ENCODE results near the gene POLR3A.
"Not testable (repeated sequence)": the region's sequence is repeated elsewhere in the genome, so short reads cannot be mapped to it uniquely, and the experiment has no call there.

POLR3A gene

DNA sequence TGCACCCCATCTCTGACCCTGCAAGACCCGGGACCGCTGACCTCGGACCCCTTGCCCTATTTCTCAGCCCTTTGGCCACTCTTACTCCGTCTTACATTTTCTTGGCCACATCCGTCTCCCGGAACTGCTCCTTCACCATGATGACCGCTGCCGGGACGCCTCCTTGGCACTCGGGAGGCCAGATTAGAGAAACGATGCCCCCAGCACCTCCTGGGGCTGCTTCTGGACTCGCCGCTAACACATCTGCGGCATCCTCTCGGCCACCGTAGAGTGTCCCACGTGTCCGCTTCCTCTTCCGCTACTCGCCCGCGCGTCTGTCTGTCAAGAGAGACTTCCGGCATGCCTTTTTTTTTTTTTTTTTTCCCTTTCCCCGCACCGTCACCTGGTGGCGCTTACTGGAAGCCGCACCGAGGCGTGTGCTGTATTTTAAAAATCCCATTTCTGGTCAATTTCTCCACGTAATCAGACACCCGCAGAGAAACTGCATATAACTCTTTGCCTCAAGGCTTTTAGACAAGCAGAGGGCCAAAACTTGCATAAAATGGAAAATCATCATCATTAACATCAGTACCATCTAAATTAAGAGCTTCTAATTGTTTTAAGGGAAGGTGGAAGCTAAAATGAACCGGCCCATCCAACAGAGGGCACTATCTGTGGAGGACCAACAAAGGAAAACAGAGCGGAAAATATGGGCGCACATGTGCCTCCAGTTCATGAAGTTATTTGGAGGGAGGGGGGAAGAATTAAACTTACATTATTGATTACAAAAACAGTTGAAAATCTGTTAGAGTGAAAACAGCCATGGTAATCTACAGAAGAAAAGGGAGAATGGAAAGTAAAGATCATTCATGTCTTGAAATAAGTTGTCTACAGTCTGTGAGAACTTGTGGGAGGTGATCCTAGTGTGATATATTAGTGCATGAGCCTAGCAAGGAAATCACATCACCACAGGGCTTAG lies at the start of gene POLR3A:
TSS of gene POLR3A (minus strand) at position 247 of the 958 bp plus-strand sequence. CDS start at position 139, 108 bp downstream.
- DNase-seq (ENCODE audit: low spot score) = peak; percentile 73

DNA sequence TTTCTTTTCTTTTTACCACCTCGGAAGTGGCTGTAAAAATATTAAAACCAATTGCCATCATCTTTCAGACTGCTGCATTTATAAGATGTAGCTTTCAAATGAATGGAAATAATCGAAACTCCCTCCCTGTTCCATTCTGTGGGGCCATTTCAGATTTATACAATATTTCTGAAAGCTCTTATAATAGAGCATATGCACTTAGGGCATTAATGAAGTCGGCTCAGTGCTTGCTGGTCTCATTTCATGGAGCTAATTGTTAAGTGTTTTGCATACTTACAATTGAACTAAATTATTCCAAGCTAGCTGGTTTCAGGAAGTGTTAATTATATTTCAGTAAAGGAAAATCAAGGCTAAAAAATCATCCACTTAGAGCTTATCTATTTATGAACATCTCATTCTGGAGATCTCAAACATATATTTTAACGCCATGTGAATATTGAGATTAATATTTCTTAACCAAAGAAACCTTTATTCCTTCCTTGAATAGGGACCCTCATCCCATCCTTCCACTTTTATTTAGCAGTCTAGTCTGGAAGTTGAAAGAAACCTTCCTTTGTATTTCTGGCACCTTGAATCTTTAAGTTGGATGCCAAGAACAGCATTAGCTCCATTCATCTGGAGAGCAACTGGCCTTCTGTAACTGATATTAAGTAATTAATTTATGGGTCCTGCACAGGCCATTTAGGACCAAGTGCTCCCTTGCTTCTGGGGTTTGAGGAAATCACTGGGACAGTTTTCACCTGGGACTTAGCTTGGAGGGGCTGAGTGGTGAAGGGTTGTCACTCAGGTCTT lies 49.4 kb upstream of the POLR3A start:
- no peak for DNase-seq (ENCODE audit: low spot score)

- not testable (repeated sequence) for DNase-seq (ENCODE audit: low spot score)
Measured at GRCh38 chr10:78075806-78076205, 46.5 kb upstream of the POLR3A start.

DNA sequence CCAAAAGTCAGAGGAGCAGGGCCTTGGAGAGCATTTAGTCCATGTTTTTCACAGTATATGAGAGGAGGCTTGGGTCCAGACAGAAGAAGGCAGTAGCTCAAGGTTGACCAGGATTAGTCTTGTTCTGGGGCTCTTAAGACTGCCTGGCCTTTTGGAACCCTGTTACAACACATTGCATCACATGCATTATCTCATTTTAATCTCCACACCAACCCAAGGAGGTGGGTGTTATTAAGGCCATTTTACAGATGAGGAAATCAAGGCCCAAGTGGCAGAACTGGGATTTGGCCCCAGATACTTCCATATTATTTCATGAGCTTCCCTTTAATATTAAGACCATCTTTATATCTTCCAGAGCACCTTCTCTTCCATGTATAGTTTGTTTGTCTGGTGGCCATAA lies 43.2 kb upstream of the POLR3A start:
- no peak for DNase-seq (ENCODE audit: low spot score)

- no peak for DNase-seq (ENCODE audit: low spot score)
Measured at GRCh38 chr10:78071857-78072179, 42.5 kb upstream of the POLR3A start.

DNA sequence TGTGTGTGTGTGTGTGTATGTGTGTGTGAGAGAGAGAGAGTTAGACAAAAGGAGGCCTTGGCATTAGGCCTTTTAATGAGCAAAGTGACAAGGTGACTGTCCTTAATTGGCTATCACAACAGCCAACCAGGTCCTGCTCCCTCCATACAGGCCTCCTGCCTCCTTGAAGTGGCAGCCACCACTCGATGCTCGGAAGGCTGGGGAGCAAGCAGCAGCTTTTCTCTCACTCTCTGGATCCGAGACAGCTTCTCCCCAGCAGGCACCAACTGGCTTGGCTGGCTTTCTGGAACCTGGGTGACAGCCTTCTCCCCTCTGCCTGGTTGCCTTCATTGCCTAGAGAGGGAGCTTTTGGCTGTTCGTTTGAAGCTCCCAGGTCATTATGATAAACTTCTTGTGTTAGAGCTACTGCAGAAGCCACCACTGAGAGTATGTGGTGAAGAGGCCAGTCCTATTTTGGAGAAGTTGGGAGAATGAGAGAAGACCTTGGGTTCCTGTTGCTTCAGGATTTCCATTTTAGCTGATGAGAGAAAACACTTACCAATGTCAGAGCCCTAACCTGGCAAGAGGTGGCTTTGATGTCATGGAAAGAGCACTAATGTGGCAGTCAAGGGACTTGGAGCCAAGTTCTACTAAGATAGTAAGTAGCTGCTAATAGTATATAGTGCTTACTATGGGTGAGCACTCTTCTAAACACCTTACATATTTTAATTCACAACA lies 42.0 kb upstream of the POLR3A start:
- no peak for DNase-seq (ENCODE audit: low spot score)

GRCh38 chr10:78070726-78071125 lies 41.4 kb upstream of the POLR3A start:
- DNase-seq (ENCODE audit: low spot score) = no peak

GRCh38 chr10:78070064-78070463 lies 40.7 kb upstream of the POLR3A start:
- DNase-seq (ENCODE audit: low spot score) = not testable (repeated sequence)

DNA sequence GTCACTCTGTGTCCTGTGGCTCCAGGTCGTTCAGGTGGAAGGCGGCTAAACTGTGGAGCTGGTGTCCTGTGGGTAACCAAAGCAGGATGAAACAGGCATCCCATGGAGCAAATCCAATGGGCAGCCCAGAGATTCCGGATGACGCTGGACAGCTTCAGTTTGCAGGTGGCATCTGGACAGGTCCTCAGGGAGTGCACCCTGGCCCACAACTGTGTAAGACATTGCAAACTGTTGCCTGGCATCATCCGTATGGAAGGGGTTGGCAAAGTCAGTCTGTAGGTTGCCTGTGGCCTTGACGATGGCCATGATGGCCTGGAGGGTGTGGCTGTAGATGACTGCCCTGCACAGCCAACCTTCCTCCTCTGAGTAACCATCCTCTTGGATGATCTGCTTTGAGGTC lies 39.8 kb upstream of the POLR3A start:
- no peak for DNase-seq (ENCODE audit: low spot score)

DNA sequence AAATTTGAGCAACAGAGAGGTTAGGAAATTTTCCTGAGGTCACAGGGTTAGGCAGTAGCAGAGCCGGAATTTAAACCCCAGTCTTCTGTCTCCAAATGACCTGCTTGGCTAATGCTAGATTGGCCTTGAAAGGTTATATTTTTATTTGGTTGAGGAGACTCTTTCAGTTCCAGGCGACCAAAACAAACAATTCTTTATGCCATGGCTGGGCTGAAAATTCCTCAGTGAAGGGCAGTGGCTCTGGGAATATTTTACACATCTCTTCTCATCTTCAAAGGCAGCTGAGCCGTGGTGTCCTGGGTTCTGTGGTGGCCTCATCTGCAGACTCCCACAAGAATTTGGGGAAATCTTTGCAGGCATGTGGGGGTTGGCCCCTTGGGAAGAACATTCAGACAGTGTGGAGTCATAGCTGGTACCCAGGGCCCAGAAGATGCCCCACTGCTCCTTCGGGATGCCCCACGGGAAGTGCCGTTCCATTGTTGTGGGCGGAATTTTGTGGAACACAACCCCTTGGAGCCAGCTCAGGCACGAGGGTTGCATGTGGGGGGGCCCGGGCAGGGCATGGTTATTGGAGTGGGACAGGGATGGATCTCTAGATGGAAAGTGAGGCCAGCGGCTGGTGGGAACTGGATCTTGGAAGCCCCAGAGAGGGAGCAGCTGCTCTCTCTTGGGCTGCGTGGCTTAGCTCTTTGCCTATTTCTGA lies 37.6 kb upstream of the POLR3A start:
- DNase-seq (ENCODE audit: low spot score) = no peak

- DNase-seq (ENCODE audit: low spot score) = no peak
Measured at GRCh38 chr10:78066012-78066411, 36.7 kb upstream of the POLR3A start.

- DNase-seq (ENCODE audit: low spot score) = no peak
Measured at GRCh38 chr10:78065611-78066010, 36.3 kb upstream of the POLR3A start.

DNA sequence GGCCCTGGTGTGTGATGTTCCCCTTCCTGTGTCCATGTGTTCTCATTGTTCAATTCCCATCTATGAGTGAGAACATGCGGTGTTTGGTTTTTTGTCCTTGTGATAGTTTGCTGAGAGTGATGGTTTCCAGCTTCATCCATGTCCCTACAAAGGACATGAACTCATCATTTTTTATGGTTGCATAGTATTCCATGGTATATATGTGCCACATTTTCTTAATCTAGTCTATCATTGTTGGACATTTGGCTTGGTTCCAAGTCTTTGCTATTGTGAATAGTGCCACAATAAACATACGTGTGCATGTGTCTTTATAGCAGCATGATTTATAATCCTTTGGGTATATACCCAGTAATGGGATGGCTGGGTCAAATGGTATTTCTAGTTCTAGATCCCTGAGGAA lies 35.6 kb upstream of the POLR3A start:
- DNase-seq (ENCODE audit: low spot score) = not testable (repeated sequence)

DNA sequence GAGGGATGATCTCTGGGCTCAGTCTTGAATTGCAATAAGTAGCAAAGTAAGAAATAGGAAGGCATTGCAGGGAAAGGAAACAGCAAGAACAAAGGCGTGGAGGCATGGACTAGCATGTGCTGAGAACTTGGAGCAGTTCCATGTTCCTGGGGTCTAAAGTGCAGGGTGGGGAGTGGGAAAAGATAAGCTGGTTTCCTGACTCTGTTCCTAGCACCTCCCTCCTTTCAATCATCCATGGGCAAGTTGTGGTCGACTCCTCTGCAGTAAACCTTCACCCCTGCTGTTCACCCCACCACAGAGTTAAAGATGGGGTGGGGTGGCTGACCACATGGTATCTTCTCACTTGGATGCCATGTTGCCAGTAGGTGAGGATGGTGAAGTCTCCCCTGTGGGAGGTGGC lies 33.9 kb upstream of the POLR3A start:
- DNase-seq (ENCODE audit: low spot score) = no peak

- no peak for DNase-seq (ENCODE audit: low spot score)
Measured at GRCh38 chr10:78062296-78062695, 33.0 kb upstream of the POLR3A start.

DNA sequence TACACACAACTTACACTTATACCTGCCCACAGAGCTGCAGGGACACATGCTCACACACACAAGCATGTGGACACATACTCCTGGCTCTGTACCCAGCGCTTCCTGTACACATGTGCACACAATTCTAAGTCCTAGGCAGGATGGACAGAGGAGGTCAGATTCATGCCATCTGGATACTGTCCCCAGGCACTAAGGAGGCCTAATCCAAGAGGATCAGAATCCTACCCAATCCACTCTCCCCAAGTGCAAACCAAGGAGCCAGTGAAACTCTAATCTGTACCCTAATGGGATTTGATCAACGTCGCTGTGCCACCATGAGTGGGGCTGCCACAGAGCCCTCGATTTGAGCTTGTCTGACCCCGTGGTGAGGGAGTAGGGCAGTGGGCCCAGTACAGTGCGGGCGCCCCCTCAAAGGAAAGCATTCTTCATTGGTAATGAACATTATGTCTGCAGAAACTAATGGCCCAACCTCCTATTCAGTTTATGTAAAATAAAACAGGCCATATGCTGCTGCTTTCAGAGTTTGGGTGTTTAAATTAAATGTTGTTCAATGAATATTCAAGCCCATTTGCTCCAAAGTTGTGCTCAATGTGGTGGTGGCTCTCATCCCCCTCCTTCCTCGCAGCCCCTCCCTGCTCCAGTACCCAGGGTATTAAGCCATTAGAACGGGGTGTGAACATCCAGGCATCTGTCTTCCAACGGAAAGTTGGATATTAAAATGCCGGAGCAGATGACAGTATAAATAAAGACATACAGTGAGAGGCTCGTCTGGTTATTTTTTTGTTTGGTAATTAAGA lies 30.8 kb upstream of the POLR3A start:
- no peak for DNase-seq (ENCODE audit: low spot score)

DNA sequence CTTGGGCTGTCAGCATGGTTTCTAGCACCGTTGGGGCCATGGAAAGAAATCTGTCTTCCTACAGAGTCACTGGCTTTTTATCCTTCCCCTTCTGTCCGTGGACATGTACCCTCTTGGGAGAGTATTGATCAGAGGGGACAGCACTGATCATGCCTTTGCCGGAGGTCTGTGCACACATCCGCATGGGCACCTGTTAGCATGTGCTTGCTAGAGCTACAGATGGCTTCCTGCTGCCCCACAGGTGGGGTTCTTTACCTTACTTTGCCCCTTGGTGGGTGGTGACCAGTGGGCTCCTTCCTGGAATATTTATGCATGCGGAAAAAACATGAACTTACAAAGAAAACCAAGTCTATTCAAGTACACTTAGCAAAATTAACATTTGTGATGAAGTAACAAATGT lies 29.2 kb upstream of the POLR3A start:
- no peak for DNase-seq (ENCODE audit: low spot score)

GRCh38 chr10:78053211-78053868 lies 24.0 kb upstream of the POLR3A start:
- DNase-seq (ENCODE audit: low spot score) = no peak

DNA sequence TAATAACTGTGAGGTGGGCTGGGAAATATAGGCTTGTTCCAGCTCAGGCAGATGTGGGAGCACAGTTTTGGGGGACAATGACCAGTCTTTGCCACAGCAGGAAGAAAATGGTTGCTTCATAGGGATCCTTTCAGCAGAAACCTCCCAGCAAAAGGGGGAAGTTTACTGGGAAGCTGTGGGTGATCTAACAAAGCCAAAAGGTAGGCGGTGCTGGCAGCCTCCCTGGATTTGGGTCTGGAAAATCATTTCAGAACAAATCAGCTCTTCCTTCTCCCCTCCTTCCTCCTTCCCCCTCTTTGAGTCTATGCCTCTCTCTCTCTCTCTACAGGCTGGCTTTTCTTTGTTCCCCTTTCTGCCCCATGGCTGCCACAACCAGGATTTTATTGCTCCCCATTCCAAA lies 20.5 kb upstream of the POLR3A start:
- no peak for DNase-seq (ENCODE audit: low spot score)

GRCh38 chr10:78047314-78047891 lies 18.1 kb upstream of the POLR3A start:
- peak; percentile 55 for DNase-seq (ENCODE audit: low spot score)
